ENCODE results near the gene ETV3. TPM values are rescaled to one million over a fixed set of nuclear protein-coding genes. Genes with fewer than 3 reads are reported as not detected.
A peak's percentile ranks its signal among the peaks of the same experiment; 100 is the strongest.

Gene ETV3
- total and polyA plus RNA-seq, 2 of the 8 experiments (the other 6 are each of a cell fraction or from before 2014, with no cell fraction given) = 6.0 to 23.8 TPM

DNA sequence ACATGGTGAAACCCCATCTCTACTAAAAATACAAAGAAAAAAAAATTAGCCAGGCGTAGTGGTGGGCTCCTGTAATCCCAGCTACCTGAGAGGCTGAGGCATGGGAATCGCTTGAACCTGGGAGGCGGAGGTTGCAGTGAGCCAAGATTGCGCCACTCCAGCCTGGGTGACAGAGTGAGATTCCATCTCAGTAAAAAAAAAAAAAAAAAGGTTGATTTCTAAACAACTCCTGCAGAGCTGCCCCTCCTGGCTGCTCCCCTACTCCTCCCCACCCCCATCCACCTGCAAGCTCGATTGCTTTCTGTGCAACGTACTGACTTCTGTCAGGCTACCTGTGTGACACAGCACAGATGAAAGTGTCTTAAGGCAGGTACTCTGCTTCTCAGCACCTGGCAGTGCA is 51.9 kb downstream of the ETV3 start:
- H3K79me2 ChIP-seq (ENCODE audit: control insufficient read depth in 1 of 2, insufficient read depth in 2 of 2, low read length in 2 of 2) = no peaks in the 10 kb centered on the region
- H3K27ac ChIP-seq (ENCODE audit: low read depth, low read length) = no peak overlapping the region
- H2BK12ac ChIP-seq (ENCODE audit: low read depth, low read length) = no peak overlapping the region
- H2AFZ ChIP-seq (ENCODE audit: low read length) = 0 out of 2 replicates have a peak overlapping the region, but pooled peaks have one; percentile 65
- no peak overlapping the region for H3K4ac ChIP-seq (replicated peaks; ENCODE audit: insufficient read length, low read depth, low read length)
- no peaks in the 10 kb centered on the region for H4K20me1 ChIP-seq (replicated peaks in 1 of 2; ENCODE audit: control insufficient read depth in 1 of 2, insufficient read depth in 2 of 2, low read length in 2 of 2)
- H3K4me1 ChIP-seq (replicated peaks in 1 of 4; ENCODE audit: control insufficient read depth in 3 of 4, insufficient read depth in 4 of 4, low read length in 3 of 4) = peaks cover 3 to 5% (median 4%) of the 10 kb centered on the region in 4 experiments; a peak in 4 of 7 replicates
- no peak overlapping the region for H3K9ac ChIP-seq (replicated peaks in 1 of 4; ENCODE audit: extremely low read depth in 1 of 4, low read depth in 3 of 4, low read length in 3 of 4)
- no peaks in the 10 kb centered on the region for H3K9me3 ChIP-seq (ENCODE audit: insufficient read depth in 2 of 2, low read depth in 1 of 2, low read length in 1 of 2)
- H3K79me1 ChIP-seq (ENCODE audit: low read depth, low read length) = no peaks in the 10 kb centered on the region
- H3K14ac ChIP-seq (ENCODE audit: insufficient read length) = no peak overlapping the region
- H2BK15ac ChIP-seq (ENCODE audit: low read length) = no peak overlapping the region
- H3K4me2 ChIP-seq (ENCODE audit: insufficient read depth in 1 of 2, low read depth in 2 of 2, low read length in 2 of 2) = peak overlapping the region; percentile 15 to 34; a peak in 2 of 4 replicates
- 73% methylated on average over 5 of the region's 6 CpGs; no CpG with 5 or more reads in 1 of the 2 experiments for WGBS, 2 experiments (ENCODE audit: extremely low coverage in 1 of 2, insufficient coverage in 1 of 2, insufficient read length in 1 of 2, insufficient replicate concordance in 2 of 2, low coverage in 1 of 2, low lambda C conversion rate in 2 of 2, missing lambda C conversion rate in 1 of 2)
- H3K36me3 ChIP-seq (ENCODE audit: control insufficient read depth in 2 of 4, insufficient read depth in 4 of 4, low read length in 3 of 4) = no peaks in the 10 kb centered on the region
- FAIRE-seq (no peak), DNase-seq (ENCODE audit: low read depth in 1 of 2, low spot score in 2 of 2) (peak in 1 of 2 experiments; percentile 48)
- no peak overlapping the region for H2AK5ac ChIP-seq (ENCODE audit: low read depth, low read length)
- no peak overlapping the region for H2BK20ac ChIP-seq (ENCODE audit: low read length)
- no peak overlapping the region for H3K56ac ChIP-seq (replicated peaks; ENCODE audit: insufficient read length, low read depth, low read length)
- no peak overlapping the region for H3K4me3 ChIP-seq (ENCODE audit: extremely low read depth in 1 of 4, insufficient read depth in 2 of 4, low read depth in 3 of 4, low read length in 4 of 4)
- no peak overlapping the region for H2BK5ac ChIP-seq (ENCODE audit: low read depth, low read length)
- H4K91ac ChIP-seq (replicated peaks; ENCODE audit: insufficient read length, low read length) = no peak overlapping the region
- no peak overlapping the region for H4K5ac ChIP-seq (ENCODE audit: insufficient read length, low read depth, low read length)
- no peak overlapping the region for H2BK120ac ChIP-seq (replicated peaks; ENCODE audit: low read depth, low read length)
- no peaks in the 10 kb centered on the region for H3K23me2 ChIP-seq (ENCODE audit: low read depth, low read length)
- H3K27me3 ChIP-seq (replicated peaks in 1 of 4; ENCODE audit: control insufficient read depth in 3 of 4, extremely low read depth in 1 of 4, insufficient read depth in 3 of 4, low read length in 3 of 4) = no peaks in the 10 kb centered on the region; a peak in 2 of 7 replicates
- ChIA-PET POLR2A (ENCODE audit: partially characterized antibody) (no interaction called here), CTCF (ENCODE audit: partially characterized antibody) (interaction anchor here (0.7 to 7.7 kb wide), 8 partner anchors 13 to 115 kb away, joined by 3 to 218 read pairs (median 6); partner anchors contain the start of gene ETV3)
- no peak overlapping the region for H3K18ac ChIP-seq (ENCODE audit: extremely low read depth, low read length)
- H3K23ac ChIP-seq (ENCODE audit: insufficient read length) = no peak overlapping the region
- TF ChIP-seq CEBPB (IDR thresholded peaks at IDR 0.05; ENCODE audit: low read depth, low read length) (peak; percentile 74), BCL11A (IDR thresholded peaks at IDR 0.05; ENCODE audit: low read depth in 2 of 2, low read length in 2 of 2) (no peak)
- H4K8ac ChIP-seq (ENCODE audit: extremely low read depth, insufficient read depth, low read length) = no peak overlapping the region

All from H1 (cell line).